NCI-H146 (cell line): Measurements from ENCODE around the gene MAP2K6.

Experiments used
- DNase-seq: peaks from one replicate; lab custom pipeline; 2025; lab: John Stamatoyannopoulos, UW

The MAP2K6 gene

GRCh38 chr17:69427486-69428197 is 13.1 kb downstream of the MAP2K6 start:
- DNase-seq = no peak

DNA sequence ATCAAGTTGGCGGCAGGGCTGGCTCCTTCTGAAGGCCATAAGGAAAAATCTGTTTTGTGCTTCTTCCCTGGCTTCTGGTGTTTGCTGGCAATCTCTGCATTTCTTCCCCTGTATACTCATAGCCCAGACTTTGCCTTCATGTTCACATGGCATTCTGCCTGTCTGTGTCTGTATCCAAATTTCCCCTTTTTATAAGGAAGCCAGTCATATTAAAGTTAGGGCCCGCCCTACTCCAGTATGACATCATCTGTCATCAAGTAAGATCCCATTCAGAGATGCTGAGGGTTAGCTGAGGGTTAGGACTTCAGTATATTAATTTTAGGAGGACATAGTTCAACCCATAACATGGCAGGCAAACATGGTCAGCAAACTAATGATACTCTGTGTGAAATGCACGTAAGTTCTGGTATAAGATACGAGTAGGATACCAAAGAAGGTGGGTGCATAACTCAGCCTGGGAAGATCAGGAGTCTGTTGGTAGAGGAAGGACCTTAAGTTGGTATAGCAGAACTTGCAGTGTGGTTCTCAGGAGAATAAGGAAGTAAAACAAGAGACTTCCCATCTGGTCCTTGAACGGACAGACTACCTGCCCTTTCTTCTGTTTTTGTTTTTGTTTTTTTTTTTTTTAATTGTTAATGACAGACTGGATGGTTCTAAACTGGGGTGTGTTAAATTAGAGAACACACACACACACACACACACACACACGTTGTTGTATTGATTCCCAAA is 13.9 kb downstream of the MAP2K6 start:
- no peak for DNase-seq

- DNase-seq = no peak
These were observed 16.0 kb downstream of the MAP2K6 start for GRCh38 chr17:69430488-69430887.

DNA sequence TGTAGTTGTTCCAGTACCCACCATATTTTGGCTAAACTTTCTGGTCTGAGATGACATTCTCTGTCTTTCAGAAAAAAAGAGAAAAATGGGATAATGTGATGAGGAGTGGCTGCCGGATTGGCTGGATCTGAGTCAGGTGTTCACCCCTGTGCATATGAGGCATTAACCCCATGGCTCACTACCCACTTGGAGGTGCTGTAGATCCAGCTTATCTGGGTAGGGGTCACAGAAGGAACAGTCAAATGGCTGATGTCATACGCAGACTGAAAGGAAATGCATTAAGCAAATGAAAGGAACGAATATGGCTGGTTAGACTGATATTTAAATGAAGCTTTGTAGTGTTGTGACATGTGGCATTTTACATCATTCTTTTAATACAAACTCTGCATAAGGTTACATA is 17.3 kb downstream of the MAP2K6 start:
- DNase-seq = no peak

- no peak for DNase-seq
These were observed 18.6 kb downstream of the MAP2K6 start for GRCh38 chr17:69433093-69433492.

GRCh38 chr17:69434164-69434579 is 19.7 kb downstream of the MAP2K6 start:
- DNase-seq = no peak

DNA sequence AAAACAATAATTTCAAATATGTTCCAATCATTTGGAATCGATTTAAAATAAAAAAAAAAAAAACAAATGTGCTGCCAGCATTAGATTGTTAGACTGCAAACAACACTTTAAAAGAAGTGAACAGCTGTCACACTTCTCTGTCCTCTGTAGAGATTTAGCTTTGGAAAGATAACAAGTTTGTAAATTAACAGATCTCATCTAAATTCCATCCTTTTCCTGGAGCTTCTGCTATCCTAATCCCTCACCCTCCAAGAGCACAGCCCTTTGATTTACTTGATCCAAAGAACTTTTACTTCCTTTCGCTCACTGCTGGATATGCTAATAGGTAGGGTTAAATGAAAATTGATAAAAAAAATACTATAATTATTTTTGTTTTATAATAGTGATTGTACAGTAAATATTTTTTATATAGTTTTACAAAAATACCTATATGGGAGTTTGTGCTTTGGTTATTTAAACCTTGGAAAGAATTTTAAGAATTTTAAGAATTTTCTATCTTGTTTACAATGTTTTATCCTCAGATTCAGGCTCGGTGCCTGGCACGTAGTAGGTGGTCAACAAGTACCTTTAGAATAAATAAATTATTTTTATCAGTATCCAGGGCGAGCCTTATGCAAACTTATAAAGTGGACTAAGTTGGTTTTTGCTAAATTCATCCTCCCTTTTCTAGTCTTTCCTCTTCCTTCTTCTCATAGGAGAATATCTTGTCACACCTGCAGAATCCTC is 21.6 kb downstream of the MAP2K6 start:
- no peak for DNase-seq

DNA sequence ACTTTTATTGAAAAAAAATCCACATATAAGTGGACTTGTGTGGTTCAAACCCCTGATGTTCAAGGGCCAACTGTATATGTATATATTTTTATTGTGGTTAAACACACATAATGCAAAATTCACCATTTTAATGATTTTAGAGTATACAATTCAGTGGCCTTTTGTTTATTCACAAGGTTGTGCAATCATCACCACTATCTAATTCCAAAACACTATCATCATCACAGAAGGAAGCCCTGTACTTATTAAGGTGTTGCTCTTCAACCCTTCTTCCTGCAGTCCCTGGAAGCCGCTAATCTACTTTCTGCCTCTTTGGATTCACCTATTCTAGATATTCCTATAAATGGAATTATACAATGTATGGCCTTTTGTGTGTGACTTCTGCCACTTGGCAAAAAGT is 23.0 kb downstream of the MAP2K6 start:
- DNase-seq = no peak

GRCh38 chr17:69438776-69439175 is 24.3 kb downstream of the MAP2K6 start:
- DNase-seq = no peak

DNA sequence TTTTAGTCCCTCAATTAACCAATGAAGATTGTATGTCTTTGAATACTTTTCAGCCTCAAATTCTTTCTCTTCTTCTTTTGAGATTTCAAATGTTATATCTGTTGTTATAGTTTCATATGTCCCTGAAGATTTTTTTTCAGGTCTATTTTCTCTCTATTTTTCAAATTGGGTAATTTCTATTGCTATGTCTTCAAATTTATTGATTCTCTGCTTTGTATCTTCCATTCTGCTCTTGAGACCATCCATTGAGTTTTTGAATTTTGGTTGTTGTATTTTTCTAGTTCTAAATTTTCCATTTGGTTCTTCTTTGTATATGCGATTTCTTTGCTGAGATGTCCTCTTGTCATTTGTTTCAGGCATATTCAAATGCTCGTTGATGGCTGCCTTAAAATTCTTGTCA is 26.7 kb downstream of the MAP2K6 start:
- DNase-seq = no peak

GRCh38 chr17:69443138-69443537 is 28.6 kb downstream of the MAP2K6 start:
- no peak for DNase-seq

DNA sequence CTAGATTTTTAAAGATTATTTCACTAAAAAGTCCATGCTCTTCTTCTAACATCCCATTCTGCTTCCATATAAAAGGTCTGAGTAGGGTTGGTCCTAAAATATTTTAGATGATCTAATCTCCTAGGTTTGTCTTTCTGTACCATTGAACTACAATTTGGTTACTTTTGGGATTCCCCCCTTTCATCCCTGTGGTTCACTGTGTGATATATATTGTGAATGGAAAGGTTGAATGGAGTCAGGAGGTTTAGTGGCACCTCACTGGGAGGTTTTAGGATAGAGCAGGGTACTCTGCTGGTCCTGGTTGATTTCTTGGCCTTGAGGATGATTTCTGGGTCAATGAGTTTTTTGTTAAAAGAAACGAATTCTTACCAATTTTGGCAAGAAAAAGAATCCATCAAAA is 29.5 kb downstream of the MAP2K6 start:
- no peak for DNase-seq

DNA sequence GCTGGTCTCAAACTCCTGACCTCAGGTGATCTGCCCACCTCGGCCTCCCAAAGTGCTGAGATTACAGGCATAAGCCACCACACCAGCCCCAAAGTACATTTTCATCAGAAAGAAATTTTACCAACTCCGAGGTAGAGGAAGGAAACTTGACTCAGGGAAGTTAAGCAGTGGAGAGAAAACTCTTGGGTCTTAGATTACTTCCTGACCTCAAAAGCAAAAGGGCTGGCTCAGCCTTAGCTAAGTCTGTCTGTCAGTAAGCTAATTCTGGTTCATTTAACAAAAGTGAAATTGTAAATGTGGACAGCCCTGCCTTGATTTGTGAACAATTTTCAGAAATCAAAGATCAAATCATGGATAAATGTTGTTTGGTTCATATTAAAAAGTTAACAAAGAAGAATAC is 30.6 kb downstream of the MAP2K6 start:
- no peak for DNase-seq

DNA sequence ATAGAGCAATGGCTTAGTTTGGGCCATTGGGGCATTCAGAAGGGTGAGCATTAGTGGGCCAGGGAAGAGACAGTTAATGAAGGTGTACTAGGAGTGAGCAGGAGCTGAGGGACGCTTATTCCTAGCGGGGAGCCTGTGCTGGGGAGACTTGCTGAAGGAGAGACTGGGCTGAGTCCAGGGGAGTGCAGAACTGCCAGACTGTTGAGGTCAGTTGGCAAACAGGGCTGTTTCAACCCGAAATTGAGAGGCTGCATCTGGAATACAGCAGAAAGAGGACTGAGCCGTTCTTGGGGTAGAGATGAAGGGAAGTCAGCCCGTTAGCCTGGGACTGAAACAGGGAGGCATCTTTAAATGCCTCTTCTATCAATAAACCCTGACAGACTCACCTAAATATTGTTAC is 33.2 kb downstream of the MAP2K6 start:
- no peak for DNase-seq

DNA sequence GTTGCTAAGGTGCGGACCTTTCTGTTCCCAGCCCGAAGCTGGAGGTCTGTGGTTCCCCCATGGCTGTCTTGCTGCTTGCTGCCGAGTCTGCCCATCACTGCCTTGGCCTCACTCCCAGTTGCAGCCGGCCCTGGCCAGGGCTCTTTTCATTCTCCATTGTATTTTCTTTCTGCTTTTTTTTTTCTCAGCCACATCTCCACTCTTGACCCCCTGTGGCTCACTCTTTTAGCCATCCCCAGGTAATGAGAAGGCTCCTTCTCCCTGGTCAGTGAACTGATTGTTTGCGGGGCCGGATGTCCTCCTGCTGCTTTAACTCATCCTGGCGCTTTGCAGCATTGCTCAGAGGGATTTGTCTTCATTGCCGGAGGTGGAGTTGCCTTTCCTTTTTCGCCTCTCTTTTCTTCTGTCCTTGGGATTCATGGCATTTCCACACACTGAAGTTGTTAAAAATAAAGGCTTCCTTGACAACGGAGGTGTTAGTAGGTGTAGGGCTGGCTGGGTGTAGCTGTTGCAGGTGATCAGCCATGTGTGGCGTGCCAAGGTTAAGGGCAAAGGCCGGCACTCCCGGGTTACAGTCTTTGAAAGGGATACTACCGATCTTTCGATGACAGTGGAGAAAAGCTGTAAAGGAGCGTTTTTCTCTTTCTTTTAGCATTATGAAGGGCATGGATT is 34.1 kb downstream of the MAP2K6 start:
- DNase-seq = peak; percentile 49

- no peak for DNase-seq
These were observed 35.6 kb downstream of the MAP2K6 start for GRCh38 chr17:69450131-69450530.

DNA sequence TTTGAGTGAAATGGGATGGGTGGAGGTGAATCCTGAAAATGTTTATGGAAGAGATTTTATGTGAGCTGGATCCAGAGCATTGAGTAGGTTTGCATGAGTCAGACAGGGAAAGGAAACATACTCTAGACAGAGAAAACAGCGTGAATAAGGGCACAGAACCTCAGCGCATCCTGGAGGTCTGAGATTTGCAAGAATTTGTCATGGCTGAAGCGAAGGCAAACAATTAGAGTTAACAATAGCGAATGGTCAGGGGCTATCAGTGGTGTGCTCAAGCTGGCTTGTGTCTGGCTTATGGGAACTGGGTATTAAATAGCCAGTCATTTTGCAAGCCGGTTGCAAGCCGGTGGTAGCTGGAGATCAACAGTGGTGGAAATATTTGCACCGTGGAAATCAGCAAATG is 36.4 kb downstream of the MAP2K6 start:
- no peak for DNase-seq

- DNase-seq = no peak
These were observed 37.2 kb downstream of the MAP2K6 start for GRCh38 chr17:69451416-69452394.

DNA sequence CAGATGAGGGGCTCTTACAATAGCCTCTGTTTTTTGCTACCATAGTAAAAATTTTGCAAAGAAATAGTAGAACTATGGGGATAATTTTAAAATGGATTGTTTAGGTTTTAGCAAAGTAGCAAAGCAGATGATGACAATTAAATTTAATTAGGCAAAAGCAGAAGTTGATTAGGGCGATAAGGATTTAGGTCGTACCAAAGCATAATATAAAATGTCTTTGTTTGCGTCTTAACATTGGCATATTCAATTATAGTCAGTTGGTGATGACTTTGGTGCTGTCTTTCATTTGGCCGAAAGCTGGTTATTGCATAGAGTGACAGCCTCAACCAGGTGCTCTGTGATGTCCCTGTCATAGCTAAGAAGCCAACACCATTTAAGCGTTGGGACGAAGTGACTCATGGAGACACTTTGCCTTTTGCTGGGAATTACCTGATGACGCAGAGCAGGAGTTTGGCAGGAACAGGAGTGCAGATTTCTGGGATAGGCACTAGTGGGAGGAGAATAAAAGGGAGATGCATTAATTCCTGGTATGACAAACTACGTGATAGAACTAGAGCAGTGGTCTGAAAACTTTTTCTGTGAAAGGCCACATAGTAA is 38.3 kb downstream of the MAP2K6 start:
- no peak for DNase-seq

DNA sequence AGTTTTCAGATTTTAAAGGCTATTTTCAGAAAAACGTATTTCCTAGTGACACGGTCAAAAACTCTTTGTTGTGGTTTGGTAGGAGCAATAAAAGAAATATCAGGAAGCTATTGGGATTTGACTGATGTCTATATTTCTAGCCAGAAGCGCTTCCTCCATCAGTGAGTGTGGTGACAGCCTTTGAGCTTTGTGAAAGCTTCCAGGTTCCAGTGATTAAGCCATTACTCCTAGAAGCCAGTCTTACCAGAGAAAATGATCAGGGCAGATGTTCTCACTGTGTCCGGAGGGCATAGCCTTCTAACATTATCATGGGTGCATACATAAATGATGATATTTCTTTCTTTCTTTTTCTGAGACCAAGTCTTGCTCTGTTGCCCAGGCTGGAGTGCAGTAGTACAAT is 39.6 kb downstream of the MAP2K6 start:
- DNase-seq = no peak

DNA sequence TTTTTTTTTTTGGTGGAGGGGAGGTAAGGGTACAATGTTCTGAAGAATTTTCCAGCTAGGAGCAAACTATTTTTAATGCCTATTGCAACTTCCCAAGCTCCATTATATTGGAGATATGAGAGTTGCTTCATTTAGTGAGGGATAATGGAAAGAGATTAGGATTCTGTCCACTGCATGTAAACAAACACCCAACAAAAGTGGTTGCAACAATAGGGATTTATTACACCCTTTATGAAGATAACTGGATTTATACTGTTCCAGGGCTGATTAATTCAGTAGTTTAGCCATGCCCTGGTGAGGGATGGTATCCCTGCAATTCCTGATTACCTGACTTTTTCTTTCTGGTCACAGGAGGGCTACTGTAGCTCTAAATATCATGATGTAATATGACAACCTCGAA is 40.5 kb downstream of the MAP2K6 start:
- no peak for DNase-seq
